Measurements from ENCODE around the gene IL1RN. TPM values are rescaled to one million over a fixed set of nuclear protein-coding genes. Genes with fewer than 3 reads are reported as not detected.
A peak's percentile ranks its signal among the peaks of the same experiment; 100 is the strongest.

IL1RN gene
- total and polyA plus RNA-seq, 10 of the 15 experiments (the other 5 are each of a cell fraction or from before 2014, with no cell fraction given), result 0.04 TPM; not detected in 7

DNA sequence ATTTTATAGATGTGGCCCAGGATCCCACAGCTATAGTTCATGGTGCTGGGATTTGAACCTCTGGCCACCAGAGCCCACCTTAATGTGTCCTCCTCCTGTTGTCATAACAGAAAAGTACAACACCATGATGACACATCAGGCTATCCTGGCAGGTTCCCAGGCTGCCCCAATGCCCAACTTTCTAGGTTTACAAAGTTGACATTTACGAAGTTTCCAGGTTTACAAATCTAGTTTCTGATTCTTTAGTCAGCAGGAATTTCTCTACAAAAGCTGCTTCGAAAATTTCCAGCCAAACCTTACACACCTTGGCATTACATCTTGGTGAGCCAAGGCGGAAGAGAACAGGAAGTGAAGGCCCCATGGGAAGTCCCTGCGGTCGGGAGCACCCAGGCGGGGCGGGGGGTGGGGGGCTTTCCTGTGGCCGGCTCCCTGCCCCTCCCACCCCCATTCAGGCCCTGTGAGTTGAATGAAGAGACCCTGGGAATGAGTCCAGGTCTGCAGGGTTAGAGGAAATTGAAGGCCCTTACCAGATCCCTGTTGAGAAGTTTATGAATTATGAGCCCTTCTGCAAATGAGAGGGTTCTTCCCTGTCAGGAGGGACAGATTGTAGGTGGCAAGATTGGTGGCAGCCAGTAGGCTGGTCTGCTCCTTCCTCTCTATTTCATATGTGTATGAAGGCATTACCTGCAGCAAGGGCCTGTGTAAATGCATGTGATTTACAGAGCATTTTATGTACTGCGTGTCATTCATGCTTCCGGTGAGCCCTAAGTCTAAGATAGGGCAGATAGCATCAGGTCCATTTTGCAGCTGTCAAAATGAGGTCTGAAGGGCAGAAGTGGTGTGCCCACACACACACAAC, 11.1 kb upstream of the IL1RN start (continued):
- TF ChIP-seq ZBTB40 (IDR thresholded peaks at IDR 0.05; ENCODE audit: borderline replicate concordance), result no peak
- no peak for TF ChIP-seq CHD4 (IDR thresholded peaks at IDR 0.05)
- TF ChIP-seq RUNX3 (IDR thresholded peaks at IDR 0.05; ENCODE audit: low read length), result peak; percentile 94
- TF ChIP-seq CBX5 (IDR thresholded peaks at IDR 0.05; ENCODE audit: low read depth), result peak; percentile 57; the same call in 1 of the 2 replicates
- TF ChIP-seq RBBP5 (conservative IDR thresholded peaks at IDR 0.05), result no peak
- TF ChIP-seq, protein P1, sequence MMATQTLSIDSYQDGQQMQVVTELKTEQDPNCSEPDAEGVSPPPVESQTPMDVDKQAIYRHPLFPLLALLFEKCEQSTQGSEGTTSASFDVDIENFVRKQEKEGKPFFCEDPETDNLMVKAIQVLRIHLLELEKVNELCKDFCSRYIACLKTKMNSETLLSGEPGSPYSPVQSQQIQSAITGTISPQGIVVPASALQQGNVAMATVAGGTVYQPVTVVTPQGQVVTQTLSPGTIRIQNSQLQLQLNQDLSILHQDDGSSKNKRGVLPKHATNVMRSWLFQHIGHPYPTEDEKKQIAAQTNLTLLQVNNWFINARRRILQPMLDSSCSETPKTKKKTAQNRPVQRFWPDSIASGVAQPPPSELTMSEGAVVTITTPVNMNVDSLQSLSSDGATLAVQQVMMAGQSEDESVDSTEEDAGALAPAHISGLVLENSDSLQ (IDR thresholded peaks at IDR 0.05), result no peak
- TF ChIP-seq NBN (IDR thresholded peaks at IDR 0.05), result no peak
- TF ChIP-seq, protein P2, sequence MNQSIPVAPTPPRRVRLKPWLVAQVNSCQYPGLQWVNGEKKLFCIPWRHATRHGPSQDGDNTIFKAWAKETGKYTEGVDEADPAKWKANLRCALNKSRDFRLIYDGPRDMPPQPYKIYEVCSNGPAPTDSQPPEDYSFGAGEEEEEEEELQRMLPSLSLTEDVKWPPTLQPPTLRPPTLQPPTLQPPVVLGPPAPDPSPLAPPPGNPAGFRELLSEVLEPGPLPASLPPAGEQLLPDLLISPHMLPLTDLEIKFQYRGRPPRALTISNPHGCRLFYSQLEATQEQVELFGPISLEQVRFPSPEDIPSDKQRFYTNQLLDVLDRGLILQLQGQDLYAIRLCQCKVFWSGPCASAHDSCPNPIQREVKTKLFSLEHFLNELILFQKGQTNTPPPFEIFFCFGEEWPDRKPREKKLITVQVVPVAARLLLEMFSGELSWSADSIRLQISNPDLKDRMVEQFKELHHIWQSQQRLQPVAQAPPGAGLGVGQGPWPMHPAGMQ (IDR thresholded peaks at IDR 0.05; ENCODE audit: borderline replicate concordance), result no peak
- peak; percentile 68 for TF ChIP-seq IKZF1 (conservative IDR thresholded peaks at IDR 0.05)
- TF ChIP-seq, protein P3, sequence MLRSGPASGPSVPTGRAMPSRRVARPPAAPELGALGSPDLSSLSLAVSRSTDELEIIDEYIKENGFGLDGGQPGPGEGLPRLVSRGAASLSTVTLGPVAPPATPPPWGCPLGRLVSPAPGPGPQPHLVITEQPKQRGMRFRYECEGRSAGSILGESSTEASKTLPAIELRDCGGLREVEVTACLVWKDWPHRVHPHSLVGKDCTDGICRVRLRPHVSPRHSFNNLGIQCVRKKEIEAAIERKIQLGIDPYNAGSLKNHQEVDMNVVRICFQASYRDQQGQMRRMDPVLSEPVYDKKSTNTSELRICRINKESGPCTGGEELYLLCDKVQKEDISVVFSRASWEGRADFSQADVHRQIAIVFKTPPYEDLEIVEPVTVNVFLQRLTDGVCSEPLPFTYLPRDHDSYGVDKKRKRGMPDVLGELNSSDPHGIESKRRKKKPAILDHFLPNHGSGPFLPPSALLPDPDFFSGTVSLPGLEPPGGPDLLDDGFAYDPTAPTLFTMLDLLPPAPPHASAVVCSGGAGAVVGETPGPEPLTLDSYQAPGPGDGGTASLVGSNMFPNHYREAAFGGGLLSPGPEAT (IDR thresholded peaks at IDR 0.05; ENCODE audit: low read depth), result peak; percentile 68
- TF ChIP-seq, protein P4, sequence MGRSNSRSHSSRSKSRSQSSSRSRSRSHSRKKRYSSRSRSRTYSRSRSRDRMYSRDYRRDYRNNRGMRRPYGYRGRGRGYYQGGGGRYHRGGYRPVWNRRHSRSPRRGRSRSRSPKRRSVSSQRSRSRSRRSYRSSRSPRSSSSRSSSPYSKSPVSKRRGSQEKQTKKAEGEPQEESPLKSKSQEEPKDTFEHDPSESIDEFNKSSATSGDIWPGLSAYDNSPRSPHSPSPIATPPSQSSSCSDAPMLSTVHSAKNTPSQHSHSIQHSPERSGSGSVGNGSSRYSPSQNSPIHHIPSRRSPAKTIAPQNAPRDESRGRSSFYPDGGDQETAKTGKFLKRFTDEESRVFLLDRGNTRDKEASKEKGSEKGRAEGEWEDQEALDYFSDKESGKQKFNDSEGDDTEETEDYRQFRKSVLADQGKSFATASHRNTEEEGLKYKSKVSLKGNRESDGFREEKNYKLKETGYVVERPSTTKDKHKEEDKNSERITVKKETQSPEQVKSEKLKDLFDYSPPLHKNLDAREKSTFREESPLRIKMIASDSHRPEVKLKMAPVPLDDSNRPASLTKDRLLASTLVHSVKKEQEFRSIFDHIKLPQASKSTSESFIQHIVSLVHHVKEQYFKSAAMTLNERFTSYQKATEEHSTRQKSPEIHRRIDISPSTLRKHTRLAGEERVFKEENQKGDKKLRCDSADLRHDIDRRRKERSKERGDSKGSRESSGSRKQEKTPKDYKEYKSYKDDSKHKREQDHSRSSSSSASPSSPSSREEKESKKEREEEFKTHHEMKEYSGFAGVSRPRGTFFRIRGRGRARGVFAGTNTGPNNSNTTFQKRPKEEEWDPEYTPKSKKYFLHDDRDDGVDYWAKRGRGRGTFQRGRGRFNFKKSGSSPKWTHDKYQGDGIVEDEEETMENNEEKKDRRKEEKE (IDR thresholded peaks at IDR 0.05), result no peak
- peak; percentile 86 for TF ChIP-seq MEF2B (IDR thresholded peaks at IDR 0.05; ENCODE audit: partially characterized antibody, poor library complexity, severe bottlenecking)
- TF ChIP-seq EED (IDR thresholded peaks at IDR 0.05; ENCODE audit: low read depth), result peak; percentile 84
- no peak for TF ChIP-seq JUND (IDR thresholded peaks at IDR 0.05; ENCODE audit: low read depth, low read length)
- 0 out of 4 replicates have a peak, but pooled peaks have one; percentile 22 to 25 for TF ChIP-seq IKZF2 (IDR thresholded peaks at IDR 0.05)
- peak; percentile 22 for TF ChIP-seq SP1 (IDR thresholded peaks at IDR 0.05; ENCODE audit: low read depth, low read length)
- no peak for TF ChIP-seq NFYA (IDR thresholded peaks at IDR 0.05; ENCODE audit: borderline replicate concordance, low read depth, low read length)
- TF ChIP-seq, protein P5, sequence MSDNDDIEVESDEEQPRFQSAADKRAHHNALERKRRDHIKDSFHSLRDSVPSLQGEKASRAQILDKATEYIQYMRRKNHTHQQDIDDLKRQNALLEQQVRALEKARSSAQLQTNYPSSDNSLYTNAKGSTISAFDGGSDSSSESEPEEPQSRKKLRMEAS (IDR thresholded peaks at IDR 0.05; ENCODE audit: low read depth, low read length), result no peak

Measured in GM12878 (cell line).